Stimulated activated naive CD8-positive, alpha-beta T cell treated with anti-CD3 and anti-CD28 coated beads, Interleukin-15, amount 100 ng/mL, for 72 hours (primary cell): ENCODE results near the gene CD86.
A peak's percentile ranks its signal among the peaks of the same experiment; 100 is the strongest.
"Not testable (repeated sequence)": the region's sequence is repeated elsewhere in the genome, so short reads cannot be mapped to it uniquely, and the experiment has no call there.

Experiments
- ATAC-seq: fragments of 150-1000 bp; cut with Tn5 transposase; 2 replicates; pipeline ENCODE4 v1.10.0; 2021; ENCODE audit warnings: mild to moderate bottlenecking, moderate library complexity
- DNase-seq, 2 donors: peaks; one replicate each; pipeline ENCODE4 v3.0.0; 2021 to 2022
- H3K27ac Mint-ChIP-seq, 2 donors: one replicate each; pipeline ENCODE4 v1.8.0; 2022; ENCODE audit warnings: mild to moderate bottlenecking in 2 of 2, mixed read lengths in 2 of 2, moderate library complexity in 2 of 2
- H3K27me3 Mint-ChIP-seq: one replicate; pipeline ENCODE4 v1.8.0; 2022; ENCODE audit warnings: mixed read lengths
- H3K4me1 Mint-ChIP-seq: one replicate; pipeline ENCODE4 v1.8.0; 2022; ENCODE audit warnings: mild to moderate bottlenecking, mixed read lengths
- H3K4me3 Mint-ChIP-seq, 2 donors: one replicate each; pipeline ENCODE4 v1.8.0; 2022; ENCODE audit warnings: mild to moderate bottlenecking in 2 of 2, mixed read lengths in 2 of 2, moderate library complexity in 1 of 2
- H3K9me3 Mint-ChIP-seq, 2 donors: one replicate each; pipeline ENCODE4 v1.8.0; 2022; ENCODE audit warnings: mixed read lengths in 2 of 2

The CD86 gene

DNA sequence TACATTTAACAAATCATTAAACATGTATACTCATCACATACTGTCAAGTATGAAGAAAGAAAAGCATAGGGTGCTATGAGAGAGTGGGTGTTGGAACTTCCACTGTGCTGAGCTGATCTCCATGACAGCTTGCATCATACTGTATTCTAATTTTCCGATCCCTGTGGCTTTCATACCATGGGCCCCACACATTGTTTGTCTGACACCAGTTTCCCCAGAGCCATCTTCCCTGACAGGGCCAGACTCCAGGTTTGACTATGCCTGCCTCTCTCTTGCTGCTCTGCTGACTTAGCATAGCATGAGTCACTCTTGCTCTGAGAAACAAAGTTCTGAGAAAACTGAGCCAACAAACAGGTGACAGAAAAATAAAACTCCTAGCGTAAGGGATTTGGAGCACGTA lies 91.3 kb downstream of the CD86 start:
- ATAC-seq (peak; percentile 100), DNase-seq (peak; percentile 74 to 89)
- Mint-ChIP-seq H3K27me3 (peaks cover 17% of the 10 kb centered on the region), H3K4me1 (peaks cover 31% of the 10 kb centered on the region), H3K4me3 (peak overlapping the region in 1 of 2 donors; percentile 31), H3K9me3 (peaks cover 12 to 18% of the 10 kb centered on the region in 2 donors), H3K27ac (peak overlapping the region; percentile 92 to 98)

DNA sequence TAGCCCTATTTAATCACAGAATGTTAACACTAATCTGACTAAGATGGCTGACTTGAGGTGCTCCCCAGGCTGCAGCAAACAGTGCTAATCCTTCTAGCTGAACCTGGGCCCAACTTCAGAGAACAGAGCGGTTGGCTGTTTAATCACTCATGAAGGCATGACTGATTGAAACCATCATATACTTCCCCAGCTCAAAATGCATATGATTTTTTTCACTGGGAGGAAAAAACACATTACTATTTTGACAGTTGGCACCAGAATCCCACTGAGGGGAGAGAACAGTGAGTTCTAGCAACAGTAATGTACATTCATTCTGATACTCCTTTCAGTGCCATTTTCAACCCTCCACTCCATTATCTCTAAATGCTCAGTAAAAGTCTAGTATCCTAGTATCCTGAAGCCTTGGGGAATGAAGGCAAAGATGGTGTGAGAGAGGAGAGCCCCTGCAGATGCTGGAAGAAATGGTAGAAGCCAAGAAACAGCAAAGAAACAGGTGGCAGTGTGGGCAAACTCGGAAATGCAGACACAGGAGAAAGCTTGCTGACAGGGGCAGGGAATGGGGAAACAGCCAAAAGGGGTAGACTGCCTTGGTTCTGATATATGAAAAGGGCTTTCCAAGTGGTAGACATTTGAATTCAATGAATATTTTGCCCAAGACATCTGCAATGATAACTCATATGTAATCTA lies 93.9 kb downstream of the CD86 start:
- H3K27ac Mint-ChIP-seq, result no peak overlapping the region
- H3K4me3 Mint-ChIP-seq, result no peak overlapping the region
- H3K9me3 Mint-ChIP-seq, result peaks cover under 1 to 18% of the 10 kb centered on the region in 2 donors
- ATAC-seq (no peak), DNase-seq (no peak)
- no peaks in the 10 kb centered on the region for H3K27me3 Mint-ChIP-seq
- H3K4me1 Mint-ChIP-seq, result peaks cover 31% of the 10 kb centered on the region

DNA sequence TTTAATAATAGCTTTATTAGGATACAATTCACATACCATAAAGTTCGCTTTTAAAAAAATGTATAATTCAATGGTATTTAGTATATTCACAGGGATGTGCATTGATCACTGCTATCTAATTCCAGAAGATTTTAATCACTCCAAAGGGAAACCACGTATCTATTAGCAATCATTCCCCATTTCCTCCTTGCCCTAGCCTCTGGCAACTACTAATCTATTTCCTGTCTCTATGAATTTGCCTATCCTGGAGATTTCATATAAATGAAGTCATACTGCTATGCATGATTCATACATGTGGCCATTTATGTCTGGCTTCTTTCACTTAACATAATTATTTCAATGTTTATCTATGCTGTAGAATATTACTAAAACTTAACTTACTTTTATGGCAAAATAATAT lies 96.3 kb downstream of the CD86 start:
- Mint-ChIP-seq H3K4me3 (no peak overlapping the region), H3K27me3 (no peaks in the 10 kb centered on the region), H3K9me3 (peaks cover 23 to 42% of the 10 kb centered on the region in 2 donors), H3K4me1 (peaks cover 26% of the 10 kb centered on the region), H3K27ac (no peak overlapping the region)
- no peak for DNase-seq
- ATAC-seq, result no peak

DNA sequence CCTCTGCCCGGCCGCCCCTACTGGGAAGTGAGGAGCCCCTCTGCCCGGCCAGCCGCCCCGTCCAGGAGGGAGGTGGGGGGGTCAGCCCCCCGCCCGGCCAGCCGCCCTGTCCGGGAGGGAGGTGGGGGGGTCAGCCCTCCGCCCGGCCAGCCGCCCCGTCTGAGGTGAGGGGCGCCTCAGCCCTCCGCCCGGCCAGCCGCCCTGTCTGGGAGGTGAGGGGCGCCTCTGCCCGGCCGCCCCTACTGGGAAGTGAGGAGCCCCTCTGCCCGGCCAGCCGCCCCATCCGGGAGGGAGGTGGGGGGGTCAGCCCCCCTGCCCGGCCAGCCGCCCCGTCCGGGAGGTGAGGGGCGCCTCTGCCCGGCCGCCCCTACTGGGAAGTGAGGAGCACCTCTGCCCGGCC lies 109.8 kb downstream of the CD86 start:
- DNase-seq, H3K4me3 Mint-ChIP-seq, H3K27ac Mint-ChIP-seq, H3K4me1 Mint-ChIP-seq: not testable (repeated sequence)
- Mint-ChIP-seq H3K27me3 (peaks cover 28% of the 10 kb centered on the region), H3K9me3 (peaks cover 10 to 36% of the 10 kb centered on the region in 2 donors)
- ATAC-seq, result peak; percentile 66

DNA sequence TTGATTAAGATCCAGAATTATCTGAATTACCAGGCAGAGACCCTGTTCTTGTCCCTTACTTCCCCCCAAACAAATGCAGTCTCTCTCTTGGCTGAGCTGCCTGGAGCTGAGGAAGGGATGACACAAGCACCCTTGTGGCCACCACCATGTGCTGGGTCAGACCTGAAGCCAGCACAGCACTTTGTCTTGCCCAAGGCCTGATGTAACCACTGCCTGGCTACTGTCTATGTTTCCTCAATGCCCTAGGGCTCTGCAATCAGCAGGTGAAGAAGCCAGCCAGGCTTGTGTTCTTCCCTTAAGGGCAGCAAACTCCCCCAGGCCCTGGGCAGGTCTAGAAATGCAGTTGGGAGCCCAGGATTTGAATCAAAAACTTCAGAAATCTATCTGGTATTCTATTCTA lies 112.5 kb downstream of the CD86 start:
- no peak overlapping the region for H3K4me3 Mint-ChIP-seq
- DNase-seq (no peak), ATAC-seq (no peak)
- H3K4me1 Mint-ChIP-seq, result no peaks in the 10 kb centered on the region
- H3K27me3 Mint-ChIP-seq, result peaks cover 20% of the 10 kb centered on the region
- H3K9me3 Mint-ChIP-seq, result peaks cover 0 to 22% of the 10 kb centered on the region in 2 donors
- H3K27ac Mint-ChIP-seq, result no peak overlapping the region

DNA sequence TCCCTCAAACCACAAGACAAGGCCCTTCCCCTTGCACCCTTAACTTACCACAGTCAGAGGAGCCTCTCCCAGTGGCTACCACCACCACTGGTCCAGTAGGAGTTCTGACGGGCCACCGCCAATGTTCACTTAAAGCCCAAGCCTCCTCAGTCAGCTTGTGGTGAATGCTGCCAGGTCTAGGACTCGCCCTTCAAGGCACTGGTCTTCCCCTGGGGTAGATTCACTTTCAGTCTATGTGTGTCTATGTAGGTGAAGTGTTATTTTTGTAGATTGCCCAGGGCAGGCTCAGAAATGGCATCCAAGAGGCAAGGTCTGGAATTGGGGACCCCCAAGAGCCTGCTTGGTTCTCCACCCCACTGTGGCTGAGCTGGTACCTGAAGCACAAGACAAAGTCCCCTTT lies 112.9 kb downstream of the CD86 start:
- Mint-ChIP-seq H3K27me3 (peaks cover 20% of the 10 kb centered on the region), H3K4me1 (no peaks in the 10 kb centered on the region), H3K9me3 (peaks cover 0 to 17% of the 10 kb centered on the region in 2 donors), H3K27ac (no peak overlapping the region), H3K4me3 (no peak overlapping the region)
- ATAC-seq (peak; percentile 50), DNase-seq (no peak)

DNA sequence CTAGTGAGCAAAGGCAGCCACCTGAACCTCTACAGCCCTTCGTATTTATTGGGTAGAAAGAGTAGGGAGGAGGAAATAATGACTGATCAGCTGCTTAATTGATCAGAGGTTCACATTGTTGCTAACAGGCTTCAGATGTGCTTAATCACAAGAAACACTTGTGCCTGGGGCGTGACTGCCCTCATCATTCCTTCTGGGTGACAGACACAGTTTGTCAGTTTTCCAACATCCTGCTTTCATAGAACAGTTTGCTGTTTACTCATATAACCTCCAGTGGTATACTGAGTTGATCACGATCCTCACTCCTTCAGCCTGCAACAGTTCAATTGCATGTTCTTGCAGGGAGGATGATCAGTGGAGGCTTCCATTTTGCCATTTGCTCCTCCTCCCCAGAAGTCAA lies 114.7 kb downstream of the CD86 start:
- H3K9me3 Mint-ChIP-seq, result peaks cover 0 to 15% of the 10 kb centered on the region in 2 donors
- no peaks in the 10 kb centered on the region for H3K4me1 Mint-ChIP-seq
- no peak for ATAC-seq
- H3K27ac Mint-ChIP-seq, result no peak overlapping the region
- DNase-seq, result no peak
- no peak overlapping the region for H3K4me3 Mint-ChIP-seq
- peaks cover 20% of the 10 kb centered on the region for H3K27me3 Mint-ChIP-seq
